Neural cell (in vitro differentiated cells): ENCODE results near the gene PABPC4L. TPM values are rescaled to one million over a fixed set of nuclear protein-coding genes. Genes with fewer than 3 reads are reported as not detected.

Experiments used
- H2AFZ ChIP-seq: fragments of 200-600, 300-800 bp; sonication (generic), shearing (Covaris generic); 2 replicates; pipeline ENCODE4 v1.6.0; 2014; ENCODE audit warnings: low read depth, mild to moderate bottlenecking, antibody characterized with exemption, low read length, moderate library complexity
- H3F3A ChIP-seq: fragments of 200-600 bp; shearing (Covaris generic); 2 replicates; pipeline ENCODE4 v1.6.1; 2016; ENCODE audit warnings: mild to moderate bottlenecking, moderate library complexity, mixed read lengths, antibody characterized with exemption, low read length; ENCODE audit not compliant: insufficient read depth, poor library complexity, severe bottlenecking
- H3K27ac ChIP-seq: fragments of 200-600, 300-800 bp; sonication (generic), shearing (Covaris generic); 2 replicates; pipeline ENCODE4 v1.5.1; 2014; ENCODE audit warnings: mild to moderate bottlenecking, low read length, moderate library complexity
- H3K27me3 ChIP-seq: fragments of 300-800, 200-600 bp; sonication (generic), shearing (Covaris generic); 2 replicates; pipeline ENCODE4 v1.6.0; 2014; ENCODE audit warnings: mild to moderate bottlenecking, low read depth, low read length, moderate library complexity; ENCODE audit not compliant: insufficient read depth
- H3K36me3 ChIP-seq: fragments of 300-800, 200-600 bp; sonication (generic), shearing (Covaris generic); 2 replicates; pipeline ENCODE4 v1.5.1; 2014; ENCODE audit warnings: mild to moderate bottlenecking, antibody characterized with exemption, low read length, moderate library complexity; ENCODE audit not compliant: insufficient read depth
- H3K4me2 ChIP-seq: fragments of 300-800, 200-600 bp; sonication (generic), shearing (Covaris generic); 2 replicates; pipeline ENCODE4 v1.6.0; 2014; ENCODE audit warnings: mild to moderate bottlenecking, low read length
- H3K4me3 ChIP-seq: fragments of 300-800, 200-600 bp; sonication (generic), shearing (Covaris generic); 2 replicates; pipeline ENCODE4 v1.5.1; 2014; ENCODE audit warnings: mild to moderate bottlenecking, low read length, moderate library complexity
- H3K79me2 ChIP-seq: fragments of 200-600 bp; shearing (Covaris generic); replicated peaks from 2 replicates; pipeline ENCODE4 v1.6.0; 2014; ENCODE audit warnings: mild to moderate bottlenecking, low read length, moderate library complexity; ENCODE audit not compliant: insufficient read depth
- H3K9ac ChIP-seq: fragments of 300-800, 200-600 bp; sonication (generic), shearing (Covaris generic); 2 replicates; pipeline ENCODE4 v1.6.1; 2016; ENCODE audit warnings: mild to moderate bottlenecking, low read length, mixed read lengths
- H3K9me2 ChIP-seq: fragments of 200-600 bp; shearing (Covaris generic); 2 replicates; pipeline ENCODE4 v1.6.1; 2016; ENCODE audit warnings: mild to moderate bottlenecking, low read length, mixed read lengths; ENCODE audit not compliant: insufficient read depth
- H3K9me3 ChIP-seq: fragments of 200-600, 300-800 bp; sonication (generic), shearing (Covaris generic); 2 replicates; pipeline ENCODE4 v1.6.1; 2016; ENCODE audit warnings: mild to moderate bottlenecking, mixed run types, low read length, moderate library complexity, mixed read lengths
- H4K20me1 ChIP-seq: fragments of 200-600 bp; shearing (Covaris generic); 2 replicates; pipeline ENCODE4 v1.6.1; 2016; ENCODE audit warnings: mild to moderate bottlenecking, mixed run types; ENCODE audit not compliant: insufficient read depth
- EP300 ChIP-seq: fragments of 450-650 bp; conservative IDR thresholded peaks from 2 replicates; pipeline ENCODE4 v1.6.1; 2014; ENCODE audit warnings: antibody characterized with exemption, mild to moderate bottlenecking, moderate library complexity; ENCODE audit not compliant: poor library complexity, severe bottlenecking
- EZH2 ChIP-seq: fragments of 200-600, 300-800 bp; shearing (Covaris generic), sonication (generic); IDR thresholded peaks from 2 replicates; pipeline ENCODE4 v1.6.1; 2014; ENCODE audit warnings: antibody characterized with exemption, low read length, borderline replicate concordance, mild to moderate bottlenecking; ENCODE audit not compliant: insufficient read depth, poor library complexity, severe bottlenecking
- MXI1 ChIP-seq: fragments of 450-650 bp; conservative IDR thresholded peaks from 2 replicates; pipeline ENCODE4 v1.6.1; 2014; ENCODE audit warnings: antibody characterized with exemption, mild to moderate bottlenecking; ENCODE audit not compliant: poor library complexity, severe bottlenecking
- POLR2AphosphoS5 ChIP-seq: IDR thresholded peaks from 2 replicates; pipeline ENCODE4 v1.6.1; 2012
- RAD21 ChIP-seq: fragments of 450-650 bp; conservative IDR thresholded peaks from 2 replicates; pipeline ENCODE4 v1.6.1; 2014; ENCODE audit warnings: antibody characterized with exemption, mild to moderate bottlenecking, moderate library complexity
- SMC3 ChIP-seq: fragments of 450-650 bp; conservative IDR thresholded peaks from 2 replicates; pipeline ENCODE4 v1.6.1; 2014; ENCODE audit warnings: antibody characterized with exemption, mild to moderate bottlenecking, moderate library complexity; ENCODE audit not compliant: poor library complexity
- TAF1 ChIP-seq: IDR thresholded peaks from 2 replicates; pipeline ENCODE4 v1.6.1; 2012; ENCODE audit warnings: low read depth
- polyA plus RNA-seq: library from polyadenylated mRNA; depleted of rRNA; stranded (reverse); fragments of >200 nt; gene quantifications from 2 replicates; pipeline ENCODE4 v1.2.3, GENCODE V29; 2014
- TF ChIP-seq, protein P1 (sequence below): IDR thresholded peaks from 2 replicates; pipeline ENCODE4 v1.6.1; 2012; ENCODE audit warnings: borderline replicate concordance
- TF ChIP-seq, protein P2 (sequence below): fragments of 450-650 bp; IDR thresholded peaks from 2 replicates; pipeline ENCODE4 v1.5.1; 2014; ENCODE audit warnings: antibody characterized with exemption, mild to moderate bottlenecking, moderate library complexity; ENCODE audit not compliant: poor library complexity, severe bottlenecking

PABPC4L gene
- polyA plus RNA-seq, 1 donor from 2014 or later: not detected

DNA sequence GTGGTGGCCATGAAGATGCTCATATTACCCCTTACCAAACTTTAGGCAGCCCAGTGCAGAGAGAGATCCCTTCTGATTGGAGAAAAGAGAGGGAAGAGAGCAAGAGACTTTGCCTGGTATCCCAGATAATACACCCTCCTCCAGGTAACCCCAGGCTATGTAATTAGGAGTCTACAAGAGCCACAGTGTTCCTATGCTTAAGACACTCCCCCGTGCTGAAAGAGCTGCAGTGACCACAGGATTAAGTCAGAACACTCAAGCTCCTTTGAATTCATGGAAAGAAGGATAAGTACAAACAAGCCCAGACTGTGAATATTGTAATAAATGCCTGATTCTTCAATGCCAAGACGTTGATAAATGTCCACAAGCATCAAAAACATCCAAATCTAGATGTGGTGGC lies 41.4 kb downstream of the PABPC4L start:
- Histone ChIP-seq H3K9me3 (no peaks in the 10 kb centered on the region), H3K27me3 (no peaks in the 10 kb centered on the region), H3K9ac (no peak overlapping the region), H3K9me2 (no peaks in the 10 kb centered on the region), H3F3A (no peaks in the 10 kb centered on the region), H3K4me3 (no peak overlapping the region), H3K36me3 (no peaks in the 10 kb centered on the region), H3K27ac (no peak overlapping the region), H4K20me1 (no peaks in the 10 kb centered on the region), H3K79me2 (no peaks in the 10 kb centered on the region), H3K4me2 (no peak overlapping the region), H2AFZ (no peak overlapping the region)
- TF ChIP-seq EP300 (no peak), SMC3 (no peak), RAD21 (no peak)

DNA sequence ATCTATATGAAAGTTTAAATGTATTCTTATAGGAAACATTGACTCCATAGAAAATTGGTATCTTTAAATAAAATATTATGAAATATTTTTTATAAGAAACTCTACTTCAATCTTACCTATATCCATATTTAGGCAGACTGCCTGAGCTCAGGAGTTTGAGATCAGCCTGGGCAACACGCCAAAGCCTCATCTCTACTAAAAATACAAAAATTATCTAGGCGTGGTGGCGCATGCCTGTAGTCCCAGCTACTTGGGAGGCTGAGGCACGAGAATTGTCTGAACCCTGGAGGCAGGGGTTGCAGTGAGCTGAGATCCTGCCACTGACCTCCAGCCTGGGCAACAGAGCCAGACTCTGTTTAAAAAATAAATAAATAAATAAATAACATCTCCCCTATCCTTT lies 47.5 kb downstream of the PABPC4L start:
- no peaks in the 10 kb centered on the region for H3K9me2 ChIP-seq
- H3K27ac ChIP-seq: no peak overlapping the region
- no peaks in the 10 kb centered on the region for H4K20me1 ChIP-seq
- no peak overlapping the region for H3K9ac ChIP-seq
- H3F3A ChIP-seq: no peaks in the 10 kb centered on the region
- no peak overlapping the region for H3K4me2 ChIP-seq
- H3K79me2 ChIP-seq: no peaks in the 10 kb centered on the region
- H3K36me3 ChIP-seq: no peaks in the 10 kb centered on the region
- TF ChIP-seq EP300 (no peak), MXI1 (no peak), POLR2AphosphoS5 (no peak), SMC3 (no peak), TAF1 (no peak), EZH2 (no peak), RAD21 (no peak)
- TF ChIP-seq, protein P1, sequence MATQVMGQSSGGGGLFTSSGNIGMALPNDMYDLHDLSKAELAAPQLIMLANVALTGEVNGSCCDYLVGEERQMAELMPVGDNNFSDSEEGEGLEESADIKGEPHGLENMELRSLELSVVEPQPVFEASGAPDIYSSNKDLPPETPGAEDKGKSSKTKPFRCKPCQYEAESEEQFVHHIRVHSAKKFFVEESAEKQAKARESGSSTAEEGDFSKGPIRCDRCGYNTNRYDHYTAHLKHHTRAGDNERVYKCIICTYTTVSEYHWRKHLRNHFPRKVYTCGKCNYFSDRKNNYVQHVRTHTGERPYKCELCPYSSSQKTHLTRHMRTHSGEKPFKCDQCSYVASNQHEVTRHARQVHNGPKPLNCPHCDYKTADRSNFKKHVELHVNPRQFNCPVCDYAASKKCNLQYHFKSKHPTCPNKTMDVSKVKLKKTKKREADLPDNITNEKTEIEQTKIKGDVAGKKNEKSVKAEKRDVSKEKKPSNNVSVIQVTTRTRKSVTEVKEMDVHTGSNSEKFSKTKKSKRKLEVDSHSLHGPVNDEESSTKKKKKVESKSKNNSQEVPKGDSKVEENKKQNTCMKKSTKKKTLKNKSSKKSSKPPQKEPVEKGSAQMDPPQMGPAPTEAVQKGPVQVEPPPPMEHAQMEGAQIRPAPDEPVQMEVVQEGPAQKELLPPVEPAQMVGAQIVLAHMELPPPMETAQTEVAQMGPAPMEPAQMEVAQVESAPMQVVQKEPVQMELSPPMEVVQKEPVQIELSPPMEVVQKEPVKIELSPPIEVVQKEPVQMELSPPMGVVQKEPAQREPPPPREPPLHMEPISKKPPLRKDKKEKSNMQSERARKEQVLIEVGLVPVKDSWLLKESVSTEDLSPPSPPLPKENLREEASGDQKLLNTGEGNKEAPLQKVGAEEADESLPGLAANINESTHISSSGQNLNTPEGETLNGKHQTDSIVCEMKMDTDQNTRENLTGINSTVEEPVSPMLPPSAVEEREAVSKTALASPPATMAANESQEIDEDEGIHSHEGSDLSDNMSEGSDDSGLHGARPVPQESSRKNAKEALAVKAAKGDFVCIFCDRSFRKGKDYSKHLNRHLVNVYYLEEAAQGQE: no peak
- TF ChIP-seq, protein P2, sequence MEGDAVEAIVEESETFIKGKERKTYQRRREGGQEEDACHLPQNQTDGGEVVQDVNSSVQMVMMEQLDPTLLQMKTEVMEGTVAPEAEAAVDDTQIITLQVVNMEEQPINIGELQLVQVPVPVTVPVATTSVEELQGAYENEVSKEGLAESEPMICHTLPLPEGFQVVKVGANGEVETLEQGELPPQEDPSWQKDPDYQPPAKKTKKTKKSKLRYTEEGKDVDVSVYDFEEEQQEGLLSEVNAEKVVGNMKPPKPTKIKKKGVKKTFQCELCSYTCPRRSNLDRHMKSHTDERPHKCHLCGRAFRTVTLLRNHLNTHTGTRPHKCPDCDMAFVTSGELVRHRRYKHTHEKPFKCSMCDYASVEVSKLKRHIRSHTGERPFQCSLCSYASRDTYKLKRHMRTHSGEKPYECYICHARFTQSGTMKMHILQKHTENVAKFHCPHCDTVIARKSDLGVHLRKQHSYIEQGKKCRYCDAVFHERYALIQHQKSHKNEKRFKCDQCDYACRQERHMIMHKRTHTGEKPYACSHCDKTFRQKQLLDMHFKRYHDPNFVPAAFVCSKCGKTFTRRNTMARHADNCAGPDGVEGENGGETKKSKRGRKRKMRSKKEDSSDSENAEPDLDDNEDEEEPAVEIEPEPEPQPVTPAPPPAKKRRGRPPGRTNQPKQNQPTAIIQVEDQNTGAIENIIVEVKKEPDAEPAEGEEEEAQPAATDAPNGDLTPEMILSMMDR: no peak
- no peak overlapping the region for H3K4me3 ChIP-seq
- H3K9me3 ChIP-seq: no peaks in the 10 kb centered on the region
- H2AFZ ChIP-seq: no peak overlapping the region
- no peaks in the 10 kb centered on the region for H3K27me3 ChIP-seq

DNA sequence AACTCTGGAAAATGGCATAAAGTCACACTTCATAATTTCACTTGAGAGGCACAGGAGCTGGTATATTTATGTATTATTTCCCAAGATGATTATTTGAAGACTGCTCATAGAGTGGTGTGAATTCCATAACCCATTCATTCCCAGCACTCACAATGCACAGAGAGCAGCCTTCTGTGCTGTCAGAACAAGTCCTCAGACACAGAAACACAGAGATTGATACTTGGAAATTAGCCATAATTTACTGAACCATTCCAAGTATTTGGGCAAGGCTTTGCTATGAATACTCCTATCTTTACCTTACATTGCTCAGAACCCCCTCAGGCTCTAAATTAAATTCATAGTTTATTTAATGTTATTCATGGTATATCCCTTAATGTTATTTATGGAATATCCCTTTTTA lies 53.6 kb downstream of the PABPC4L start:
- no peaks in the 10 kb centered on the region for H3F3A ChIP-seq
- TF ChIP-seq, protein P1: no peak
- TF ChIP-seq SMC3 (no peak), MXI1 (no peak), TAF1 (no peak)
- TF ChIP-seq, protein P2: no peak
- no peaks in the 10 kb centered on the region for H3K36me3 ChIP-seq

More for the DNA sequence above, 53.6 kb downstream of the PABPC4L start:
- H3K9me2 ChIP-seq: no peaks in the 10 kb centered on the region
- H3K27ac ChIP-seq: no peak overlapping the region
- H3K4me2 ChIP-seq: no peak overlapping the region
- H2AFZ ChIP-seq: no peak overlapping the region
- H3K9me3 ChIP-seq: no peaks in the 10 kb centered on the region
- H4K20me1 ChIP-seq: no peaks in the 10 kb centered on the region
- no peak overlapping the region for H3K4me3 ChIP-seq
- H3K27me3 ChIP-seq: no peaks in the 10 kb centered on the region
- no peaks in the 10 kb centered on the region for H3K79me2 ChIP-seq
- H3K9ac ChIP-seq: no peak overlapping the region
